Chondrocyte (in vitro differentiated cells): ENCODE results near the gene CADPS2. TPM values are rescaled to one million over a fixed set of nuclear protein-coding genes. Genes with fewer than 3 reads are reported as not detected.

Experiments
- DNase-seq: peaks from one replicate; pipeline ENCODE4 v3.0.0; 2021; ENCODE audit warnings: mixed read lengths, low spot score
- H3K27ac Mint-ChIP-seq: one replicate; pipeline ENCODE4 v1.8.0; 2021; ENCODE audit warnings: mild to moderate bottlenecking, moderate library complexity, mixed read lengths; ENCODE audit not compliant: unreplicated experiment
- H3K27me3 Mint-ChIP-seq: 2 replicates; pipeline ENCODE4 v1.8.0; 2021; ENCODE audit warnings: low read depth, mixed read lengths
- H3K36me3 Mint-ChIP-seq: 2 replicates; pipeline ENCODE4 v1.8.0; 2021; ENCODE audit warnings: low read depth, mixed read lengths
- H3K4me1 Mint-ChIP-seq: 2 replicates; pipeline ENCODE4 v1.8.0; 2021; ENCODE audit warnings: low read depth, mild to moderate bottlenecking, mixed read lengths
- H3K4me3 Mint-ChIP-seq: one replicate; pipeline ENCODE4 v1.8.0; 2021; ENCODE audit warnings: mild to moderate bottlenecking, moderate library complexity, mixed read lengths; ENCODE audit not compliant: unreplicated experiment
- H3K9me3 Mint-ChIP-seq: 2 replicates; pipeline ENCODE4 v1.8.0; 2021; ENCODE audit warnings: low read depth, mixed read lengths
- CTCF ChIP-seq: fragments of 200-600 bp; sonication (generic); IDR thresholded peaks from 2 replicates; pipeline ENCODE4 v1.5.0; 2021; ENCODE audit warnings: antibody characterized with exemption, mild to moderate bottlenecking, moderate library complexity
- total RNA-seq: library from RNA; stranded (reverse); gene quantifications from 3 replicates; pipeline ENCODE4 v1.2.1, GENCODE V29; 2021

CADPS2 gene
- total RNA-seq, 1 donor from 2014 or later: 0.32 TPM

- Mint-ChIP-seq H3K4me3 (no peak overlapping the region), H3K9me3 (peaks cover 3% of the 10 kb centered on the region), H3K4me1 (no peaks in the 10 kb centered on the region), H3K36me3 (no peaks in the 10 kb centered on the region), H3K27ac (no peak overlapping the region), H3K27me3 (peaks cover 10% of the 10 kb centered on the region)
- TF ChIP-seq CTCF: no peak
- no peak for DNase-seq
Observed at GRCh38 chr7:122605929-122606328, 280.3 kb downstream of the CADPS2 start.

- Mint-ChIP-seq H3K4me1 (no peaks in the 10 kb centered on the region), H3K36me3 (no peaks in the 10 kb centered on the region), H3K27ac (no peak overlapping the region)
Observed at GRCh38 chr7:122604251-122604650, 282.0 kb downstream of the CADPS2 start.

GRCh38 chr7:122602800-122603199 lies 283.5 kb downstream of the CADPS2 start:
- TF ChIP-seq CTCF: no peak

More at GRCh38 chr7:122604251-122604650, 282.0 kb downstream of the CADPS2 start:
- H3K27me3 Mint-ChIP-seq: peaks cover 9% of the 10 kb centered on the region
- H3K4me3 Mint-ChIP-seq: no peak overlapping the region
- no peak for TF ChIP-seq CTCF
- DNase-seq: no peak
- H3K9me3 Mint-ChIP-seq: no peaks in the 10 kb centered on the region

GRCh38 chr7:122600630-122601029 lies 285.6 kb downstream of the CADPS2 start:
- H3K4me1 Mint-ChIP-seq: no peaks in the 10 kb centered on the region
- no peak overlapping the region for H3K4me3 Mint-ChIP-seq
- H3K27ac Mint-ChIP-seq: no peak overlapping the region
- TF ChIP-seq CTCF: no peak
- H3K27me3 Mint-ChIP-seq: peaks cover 16% of the 10 kb centered on the region
- H3K36me3 Mint-ChIP-seq: no peaks in the 10 kb centered on the region
- no peaks in the 10 kb centered on the region for H3K9me3 Mint-ChIP-seq
- no peak for DNase-seq

More at GRCh38 chr7:122602800-122603199, 283.5 kb downstream of the CADPS2 start:
- Mint-ChIP-seq H3K4me1 (no peaks in the 10 kb centered on the region), H3K9me3 (no peaks in the 10 kb centered on the region), H3K4me3 (no peak overlapping the region), H3K36me3 (no peaks in the 10 kb centered on the region), H3K27me3 (peaks cover 12% of the 10 kb centered on the region), H3K27ac (no peak overlapping the region)
- DNase-seq: no peak

- Mint-ChIP-seq H3K9me3 (no peaks in the 10 kb centered on the region), H3K4me3 (no peak overlapping the region), H3K27ac (no peak overlapping the region), H3K36me3 (no peaks in the 10 kb centered on the region), H3K27me3 (peaks cover 17% of the 10 kb centered on the region), H3K4me1 (no peaks in the 10 kb centered on the region)
- no peak for TF ChIP-seq CTCF
- DNase-seq: no peak
Observed at GRCh38 chr7:122600042-122600441, 286.2 kb downstream of the CADPS2 start.
